ENCODE measurements around the gene FAM174C. TPM values are rescaled to one million over a fixed set of nuclear protein-coding genes. Genes with fewer than 3 reads are reported as not detected.
"Not testable (repeated sequence)": the region's sequence is repeated elsewhere in the genome, so short reads cannot be mapped to it uniquely, and the experiment has no call there.

FAM174C gene
- polyA plus RNA-seq, 4 donors, result 13.3 to 29.7 (median 15.8) TPM

- DNase-seq (ENCODE audit: low read depth in 4 of 4, low spot score in 3 of 4), result no peak
Measured at GRCh38 chr19:1313695-1314613, 38.6 kb downstream of the FAM174C start.

- DNase-seq (ENCODE audit: low read depth in 4 of 4, low spot score in 3 of 4), result no peak
Measured at GRCh38 chr19:1315470-1316166, 40.3 kb downstream of the FAM174C start.

GRCh38 chr19:1316466-1316865 lies 41.1 kb downstream of the FAM174C start:
- no peak for DNase-seq (ENCODE audit: low read depth in 4 of 4, low spot score in 3 of 4)

- DNase-seq (ENCODE audit: low read depth in 4 of 4, low spot score in 3 of 4), result no peak
Measured at GRCh38 chr19:1317274-1318003, 42.1 kb downstream of the FAM174C start.

- no peak for DNase-seq (ENCODE audit: low read depth in 4 of 4, low spot score in 3 of 4)
Measured at GRCh38 chr19:1318678-1319471, 43.5 kb downstream of the FAM174C start.

- DNase-seq (ENCODE audit: low read depth in 4 of 4, low spot score in 3 of 4), result not testable (repeated sequence)
Measured at GRCh38 chr19:1320282-1320650, 44.9 kb downstream of the FAM174C start.

GRCh38 chr19:1321539-1321938 lies 46.2 kb downstream of the FAM174C start:
- DNase-seq (ENCODE audit: low read depth in 4 of 4, low spot score in 3 of 4), result no peak

- DNase-seq (ENCODE audit: low read depth in 4 of 4, low spot score in 3 of 4), result no peak
Measured at GRCh38 chr19:1322198-1322981, 47.1 kb downstream of the FAM174C start.

GRCh38 chr19:1324249-1324805 lies 49.0 kb downstream of the FAM174C start:
- DNase-seq (ENCODE audit: low read depth in 4 of 4, low spot score in 3 of 4), result no peak

- DNase-seq (ENCODE audit: low read depth in 4 of 4, low spot score in 3 of 4), result peak; percentile 31 to 59 (median 42)
Measured at GRCh38 chr19:1324806-1325567, 49.7 kb downstream of the FAM174C start.

GRCh38 chr19:1325568-1326294 lies 50.4 kb downstream of the FAM174C start:
- DNase-seq (ENCODE audit: low read depth in 4 of 4, low spot score in 3 of 4), result no peak

GRCh38 chr19:1327125-1327524 lies 51.8 kb downstream of the FAM174C start:
- DNase-seq (ENCODE audit: low read depth in 4 of 4, low spot score in 3 of 4), result no peak

Other genes starting within 250 kb of the FAM174C start
- gene CNN2, start 248.9 kb upstream of the FAM174C start, polyA plus RNA-seq (ENCODE audit: insufficient read length in 4 of 4), result 100 to 1,000 TPM; 171 to 188 (median 182) TPM
- gene ABCA7, start 235.4 kb upstream of the FAM174C start, polyA plus RNA-seq (ENCODE audit: insufficient read length in 4 of 4), result 10 to 100 TPM in 1 of 4 donors, 1 to 10 TPM in 3; 2.7 to 10.6 (median 7.7) TPM
- gene ARHGAP45, start 208.4 kb upstream of the FAM174C start, polyA plus RNA-seq (ENCODE audit: insufficient read length in 4 of 4), result 10 to 100 TPM in 1 of 4 donors, 1 to 10 TPM in 3; 8.2 to 14.4 (median 8.9) TPM
- 100 to 1,000 TPM; 106 to 154 (median 145) TPM for gene POLR2E, start 180.2 kb upstream of the FAM174C start, polyA plus RNA-seq (ENCODE audit: insufficient read length in 4 of 4)
- 100 to 1,000 TPM; 141 to 267 (median 234) TPM for gene GPX4, start 171.5 kb upstream of the FAM174C start, polyA plus RNA-seq (ENCODE audit: insufficient read length in 4 of 4)
- 10 to 100 TPM; 10.6 to 21.1 (median 15.1) TPM for gene SBNO2, start 101.3 kb upstream of the FAM174C start, polyA plus RNA-seq (ENCODE audit: insufficient read length in 4 of 4)
- gene STK11, start 69.8 kb upstream of the FAM174C start, polyA plus RNA-seq (ENCODE audit: insufficient read length in 4 of 4), result 10 to 100 TPM; 44.9 to 65.2 (median 55.9) TPM
- 1 to 10 TPM; 1.4 to 3.5 (median 1.9) TPM for gene CBARP, start 37.5 kb upstream of the FAM174C start, polyA plus RNA-seq (ENCODE audit: insufficient read length in 4 of 4)
- 100 to 1,000 TPM in 1 of 4 donors, 10 to 100 TPM in 3; 56.5 to 155 (median 92.1) TPM for gene ATP5F1D, start 33.8 kb upstream of the FAM174C start, polyA plus RNA-seq (ENCODE audit: insufficient read length in 4 of 4)
- 10 to 100 TPM; 45.4 to 73.1 (median 48.0) TPM for gene MIDN, start 26.9 kb upstream of the FAM174C start, polyA plus RNA-seq (ENCODE audit: insufficient read length in 4 of 4)
- 100 to 1,000 TPM; 704 to 940 (median 807) TPM for gene CIRBP, start 6.2 kb upstream of the FAM174C start, polyA plus RNA-seq (ENCODE audit: insufficient read length in 4 of 4)
- gene EFNA2, start 10.3 kb downstream of the FAM174C start, polyA plus RNA-seq (ENCODE audit: insufficient read length in 4 of 4), result 1 to 10 TPM; 1.8 to 4.6 (median 3.1) TPM
- gene NDUFS7, start 108.4 kb downstream of the FAM174C start, polyA plus RNA-seq (ENCODE audit: insufficient read length in 4 of 4), result 10 to 100 TPM; 32.0 to 90.9 (median 46.4) TPM
- gene GAMT, start 126.0 kb downstream of the FAM174C start, polyA plus RNA-seq (ENCODE audit: insufficient read length in 4 of 4), result 10 to 100 TPM; 24.2 to 37.3 (median 30.3) TPM
- gene DAZAP1, start 132.1 kb downstream of the FAM174C start, polyA plus RNA-seq (ENCODE audit: insufficient read length in 4 of 4), result 100 to 1,000 TPM in 1 of 4 donors, 10 to 100 TPM in 3; 61.7 to 103 (median 80.9) TPM
- 100 to 1,000 TPM; 544 to 886 (median 605) TPM for gene RPS15, start 162.9 kb downstream of the FAM174C start, polyA plus RNA-seq (ENCODE audit: insufficient read length in 4 of 4)
- gene APC2, start 174.6 kb downstream of the FAM174C start, polyA plus RNA-seq (ENCODE audit: insufficient read length in 4 of 4), result 1 to 10 TPM; 1.0 to 1.5 (median 1.2) TPM
- gene C19orf25, start 203.7 kb downstream of the FAM174C start, polyA plus RNA-seq (ENCODE audit: insufficient read length in 4 of 4), result 10 to 100 TPM; 16.5 to 37.0 (median 21.9) TPM
- gene PCSK4, start 214.8 kb downstream of the FAM174C start, polyA plus RNA-seq (ENCODE audit: insufficient read length in 4 of 4), result 1 to 10 TPM; 2.1 to 9.8 (median 5.2) TPM
- gene REEP6, start 215.7 kb downstream of the FAM174C start, polyA plus RNA-seq (ENCODE audit: insufficient read length in 4 of 4), result 10 to 100 TPM in 2 of 4 donors, 1 to 10 TPM in 2; 2.2 to 23.5 (median 14.0) TPM
- 1 to 10 TPM in 2 of 4 donors, under 1 TPM in 2; 0.79 to 2.5 (median 0.96) TPM for gene ADAMTSL5, start 237.5 kb downstream of the FAM174C start, polyA plus RNA-seq (ENCODE audit: insufficient read length in 4 of 4)
- gene PLK5, start 248.5 kb downstream of the FAM174C start, polyA plus RNA-seq (ENCODE audit: insufficient read length in 4 of 4), result under 1 TPM; 0.11 to 0.70 (median 0.35) TPM